ENCODE measurements around the gene PROCA1. TPM values are rescaled to one million over a fixed set of nuclear protein-coding genes. Genes with fewer than 3 reads are reported as not detected.

The PROCA1 gene
- total and polyA plus RNA-seq, 2 of the 13 experiments (the other 11 are each of a cell fraction or from before 2014, with no cell fraction given) = 0.73 to 1.5 TPM

DNA sequence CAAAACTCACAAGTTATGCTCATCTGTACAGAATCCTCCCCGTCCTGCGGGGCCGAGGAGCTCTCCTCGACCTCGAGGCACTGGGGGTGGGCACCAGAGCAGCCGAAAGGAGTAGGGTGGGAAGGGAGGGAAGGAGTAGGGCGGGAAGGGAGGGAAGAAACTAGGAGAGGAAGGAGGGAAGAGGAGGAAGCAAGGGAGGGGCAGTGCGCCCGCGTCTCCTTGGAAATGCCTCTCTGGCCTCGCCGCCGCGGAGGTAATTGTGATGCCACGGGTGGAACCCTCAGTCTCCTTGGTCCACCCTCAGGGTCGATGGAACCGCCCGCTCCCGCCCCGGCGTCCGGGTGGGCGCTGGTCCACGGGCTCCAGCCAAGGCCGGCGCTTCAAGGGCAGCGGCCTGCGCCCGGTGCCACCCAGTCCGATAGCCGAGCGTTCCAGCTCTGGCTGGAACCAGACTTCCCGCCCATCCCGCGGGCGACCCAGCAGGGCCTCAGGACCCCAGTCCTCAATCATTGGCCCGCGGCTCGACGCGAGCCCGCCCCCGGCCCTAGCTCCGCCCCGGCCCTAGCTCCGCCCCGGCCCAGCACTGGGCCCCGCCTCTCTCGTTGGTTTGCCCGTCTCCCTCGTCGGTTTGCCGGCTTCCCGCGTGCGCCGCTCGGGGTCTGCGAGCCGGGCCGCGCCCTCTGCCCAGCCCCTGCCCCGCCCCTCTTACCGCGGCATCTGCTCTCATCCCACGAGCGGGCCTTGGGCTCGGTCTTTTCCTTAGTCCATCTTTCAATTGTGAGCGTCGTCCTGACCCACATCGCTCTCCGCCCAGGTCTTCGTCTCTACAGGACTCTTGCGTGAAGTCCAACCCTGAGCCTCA is 596 bp downstream of the PROCA1 start (continued):
- no peak for TF ChIP-seq SETDB1 (CRISPR knock-in tag; IDR thresholded peaks at IDR 0.05; ENCODE audit: borderline replicate concordance)
- peak; percentile 56 for TF ChIP-seq TBX2 (CRISPR knock-in tag; IDR thresholded peaks at IDR 0.05; ENCODE audit: borderline replicate concordance)
- TF ChIP-seq THAP11 (CRISPR knock-in tag; IDR thresholded peaks at IDR 0.05) = peak; percentile 74
- peak; percentile 55; the same call in 1 of the 2 replicates for TF ChIP-seq BRCA1 (CRISPR knock-in tag; IDR thresholded peaks at IDR 0.05)
- peak; percentile 69; the same call in 1 of the 2 replicates for TF ChIP-seq ZNF598 (CRISPR knock-in tag; IDR thresholded peaks at IDR 0.05; ENCODE audit: borderline replicate concordance)
- TF ChIP-seq SPEN (CRISPR knock-in tag; IDR thresholded peaks at IDR 0.05; ENCODE audit: low read depth) = peak; percentile 53; the same call in 1 of the 2 replicates
- peak; percentile 77 for TF ChIP-seq NFYC (CRISPR knock-in tag; IDR thresholded peaks at IDR 0.05)
- no peak for TF ChIP-seq RBM22 (optimal IDR thresholded peaks at IDR 0.05; ENCODE audit: low read length)
- TF ChIP-seq KMT2B (CRISPR knock-in tag; IDR thresholded peaks at IDR 0.05) = peak; percentile 33; the same call in 1 of the 2 replicates
- TF ChIP-seq ZNF326 (CRISPR knock-in tag; IDR thresholded peaks at IDR 0.05; ENCODE audit: borderline replicate concordance) = no peak
- TF ChIP-seq EZH2 (conservative IDR thresholded peaks at IDR 0.05; ENCODE audit: low read depth, low read length) = no peak
- peak; percentile 81 for TF ChIP-seq TEAD3 (CRISPR knock-in tag; optimal IDR thresholded peaks at IDR 0.05; ENCODE audit: borderline replicate concordance)
- TF ChIP-seq, protein P1, sequence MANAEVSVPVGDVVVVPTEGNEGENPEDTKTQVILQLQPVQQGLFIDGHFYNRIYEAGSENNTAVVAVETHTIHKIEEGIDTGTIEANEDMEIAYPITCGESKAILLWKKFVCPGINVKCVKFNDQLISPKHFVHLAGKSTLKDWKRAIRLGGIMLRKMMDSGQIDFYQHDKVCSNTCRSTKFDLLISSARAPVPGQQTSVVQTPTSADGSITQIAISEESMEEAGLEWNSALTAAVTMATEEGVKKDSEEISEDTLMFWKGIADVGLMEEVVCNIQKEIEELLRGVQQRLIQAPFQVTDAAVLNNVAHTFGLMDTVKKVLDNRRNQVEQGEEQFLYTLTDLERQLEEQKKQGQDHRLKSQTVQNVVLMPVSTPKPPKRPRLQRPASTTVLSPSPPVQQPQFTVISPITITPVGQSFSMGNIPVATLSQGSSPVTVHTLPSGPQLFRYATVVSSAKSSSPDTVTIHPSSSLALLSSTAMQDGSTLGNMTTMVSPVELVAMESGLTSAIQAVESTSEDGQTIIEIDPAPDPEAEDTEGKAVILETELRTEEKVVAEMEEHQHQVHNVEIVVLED (CRISPR knock-in tag; IDR thresholded peaks at IDR 0.05; ENCODE audit: borderline replicate concordance) = peak; percentile 33; the same call in 1 of the 2 replicates
- peak; percentile 51; the same call in 1 of the 2 replicates for TF ChIP-seq ZNF800 (CRISPR knock-in tag; IDR thresholded peaks at IDR 0.05)
- TF ChIP-seq TBP (CRISPR knock-in tag; IDR thresholded peaks at IDR 0.05) = no peak
- 0 out of 2 replicates have a peak, but pooled peaks have one; percentile 17 for TF ChIP-seq ZNF256 (CRISPR knock-in tag; conservative IDR thresholded peaks at IDR 0.05)
- TF ChIP-seq ZNF512B (CRISPR knock-in tag; IDR thresholded peaks at IDR 0.05; ENCODE audit: borderline replicate concordance) = no peak
- TF ChIP-seq MED1 (CRISPR knock-in tag; IDR thresholded peaks at IDR 0.05) = peak; percentile 59; the same call in 1 of the 2 replicates

Measured in HepG2 (cell line).